GM23338 (cell line): Measurements from ENCODE around the gene PRSS36. TPM values are rescaled to one million over a fixed set of nuclear protein-coding genes. Genes with fewer than 3 reads are reported as not detected.

Experiments used
- ATAC-seq: fragments of 200-7000 bp; cut with Tn5 transposase; 3 replicates; pipeline ENCODE4 v1.9.1; 2020
- DNase-seq: peaks from one replicate; pipeline ENCODE4 v3.0.0-alpha.2; 2015; ENCODE audit warnings: low spot score
- H2AFZ ChIP-seq: fragments of 200-600 bp; sonication (generic); 2 replicates; pipeline ENCODE4 v1.8.0; 2016; ENCODE audit warnings: antibody characterized with exemption, mild to moderate bottlenecking, moderate library complexity
- H3F3A ChIP-seq: fragments of 200-600 bp; sonication (generic); replicated peaks from 2 replicates; pipeline ENCODE4 v1.8.0; 2017; ENCODE audit warnings: antibody characterized with exemption, mixed run types, low read depth
- H3K27ac ChIP-seq: fragments of 200-600 bp; sonication (generic); 2 replicates; pipeline ENCODE4 v1.6.1; 2016; ENCODE audit warnings: low read depth
- H3K27me3 ChIP-seq: fragments of 200-600 bp; sonication (generic); 2 replicates; pipeline ENCODE4 v1.8.0; 2016; ENCODE audit warnings: mild to moderate bottlenecking, mixed run types, moderate library complexity; ENCODE audit not compliant: insufficient read depth
- H3K36me3 ChIP-seq: fragments of 200-600 bp; sonication (generic); 2 replicates; pipeline ENCODE4 v1.8.0; 2016; ENCODE audit warnings: mild to moderate bottlenecking; ENCODE audit not compliant: insufficient read depth
- H3K4me1 ChIP-seq: fragments of 200-600 bp; sonication (generic); 2 replicates; pipeline ENCODE4 v1.8.0; 2016; ENCODE audit warnings: mild to moderate bottlenecking, moderate library complexity; ENCODE audit not compliant: insufficient read depth
- H3K4me2 ChIP-seq: fragments of 200-600 bp; sonication (generic); 2 replicates; pipeline ENCODE4 v1.7.1; 2017; ENCODE audit warnings: mixed run types
- H3K4me3 ChIP-seq: fragments of 200-600 bp; sonication (generic); 2 replicates; pipeline ENCODE4 v1.6.1; 2016; ENCODE audit warnings: mixed run types
- H3K79me2 ChIP-seq: fragments of 200-600 bp; sonication (generic); replicated peaks from 2 replicates; pipeline ENCODE4 v1.8.0; 2017; ENCODE audit warnings: mild to moderate bottlenecking; ENCODE audit not compliant: insufficient read depth
- H3K9me2 ChIP-seq: fragments of 200-600 bp; sonication (generic); 2 replicates; pipeline ENCODE4 v1.8.0; 2017; ENCODE audit not compliant: insufficient read depth
- H4K20me1 ChIP-seq: fragments of 200-600 bp; sonication (generic); replicated peaks from 2 replicates; pipeline ENCODE4 v1.8.0; 2017; ENCODE audit warnings: mild to moderate bottlenecking; ENCODE audit not compliant: insufficient read depth
- H3K27ac Mint-ChIP-seq: 2 replicates; pipeline ENCODE4 v1.8.0; 2020; ENCODE audit warnings: inconsistent platforms, mild to moderate bottlenecking, moderate library complexity, mixed read lengths
- H3K27me3 Mint-ChIP-seq: 3 replicates; pipeline ENCODE4 v1.8.0; 2022; ENCODE audit warnings: low read depth, mild to moderate bottlenecking, moderate library complexity, mixed read lengths, inconsistent platforms; ENCODE audit not compliant: insufficient read depth, poor library complexity
- H3K36me3 Mint-ChIP-seq: 3 replicates; pipeline ENCODE4 v1.8.0; 2021; ENCODE audit warnings: low read depth, mild to moderate bottlenecking, inconsistent platforms, moderate library complexity, mixed read lengths
- H3K4me1 Mint-ChIP-seq: 3 replicates; pipeline ENCODE4 v1.8.0; 2020; ENCODE audit warnings: mild to moderate bottlenecking, inconsistent platforms, mixed read lengths
- H3K4me3 Mint-ChIP-seq: 3 replicates; pipeline ENCODE4 v1.8.0; 2021; ENCODE audit warnings: moderate library complexity, mild to moderate bottlenecking, inconsistent platforms, mixed read lengths
- H3K9me3 Mint-ChIP-seq: 3 replicates; pipeline ENCODE4 v1.8.0; 2020; ENCODE audit warnings: moderate library complexity, mild to moderate bottlenecking, inconsistent platforms, mixed read lengths
- EZH2 ChIP-seq: fragments of 200-600 bp; sonication (generic); IDR thresholded peaks from one replicate; pipeline ENCODE4 v1.8.0; 2017; ENCODE audit warnings: antibody characterized with exemption, mild to moderate bottlenecking, low read depth; ENCODE audit not compliant: unreplicated experiment
- JUNB ChIP-seq: IDR thresholded peaks from one replicate; pipeline ENCODE4 v1.6.1; 2016; ENCODE audit warnings: antibody characterized with exemption; ENCODE audit not compliant: unreplicated experiment
- NANOG ChIP-seq: IDR thresholded peaks from 2 replicates; pipeline ENCODE4 v1.6.1; 2016; ENCODE audit warnings: antibody characterized with exemption, borderline replicate concordance
- STAT1 ChIP-seq: IDR thresholded peaks from one replicate; pipeline ENCODE4 v1.6.1; 2016; ENCODE audit warnings: antibody characterized with exemption; ENCODE audit not compliant: unreplicated experiment
- ZNF114 ChIP-seq: fragments of 250-450 bp; sonication (Bioruptor Pico); IDR thresholded peaks from 2 replicates; pipeline ENCODE4 v1.5.0; 2020; ENCODE audit warnings: mild to moderate bottlenecking, moderate library complexity
- polyA plus RNA-seq: library from polyadenylated mRNA; unstranded; fragments of >200 nt; fragmentation: Nextera tagmentation; extraction: Ambion mirVana; gene quantifications from 2 replicates; pipeline ENCODE4 v1.2.1, GENCODE V29; 2016
- total RNA-seq: library from RNA; depleted of rRNA; stranded (reverse); fragments of >200 nt; shearing (Covaris generic); gene quantifications from 2 replicates; pipeline ENCODE4 v1.2.3, GENCODE V29; 2014
- TF ChIP-seq, protein P1 (sequence below): fragments of 250-450 bp; sonication (Bioruptor Pico); IDR thresholded peaks from 2 replicates; pipeline ENCODE4 v1.5.0; 2020; ENCODE audit warnings: mild to moderate bottlenecking, moderate library complexity
- TF ChIP-seq, protein P2 (sequence below), 2 experiments: fragments of 200-600 bp in 1 of 2; sonication (generic) in 1 of 2; conservative IDR thresholded peaks; 2 replicates each; pipeline versions ENCODE4 v1.5.1 to v1.6.1; 2016 to 2017; ENCODE audit warnings: antibody characterized with exemption in 2 of 2, low read depth in 2 of 2, mild to moderate bottlenecking in 2 of 2, moderate library complexity in 1 of 2

PRSS36 gene
- total and polyA plus RNA-seq, 2 experiments from 2014 or later: 0.91 to 1.4 TPM

DNA sequence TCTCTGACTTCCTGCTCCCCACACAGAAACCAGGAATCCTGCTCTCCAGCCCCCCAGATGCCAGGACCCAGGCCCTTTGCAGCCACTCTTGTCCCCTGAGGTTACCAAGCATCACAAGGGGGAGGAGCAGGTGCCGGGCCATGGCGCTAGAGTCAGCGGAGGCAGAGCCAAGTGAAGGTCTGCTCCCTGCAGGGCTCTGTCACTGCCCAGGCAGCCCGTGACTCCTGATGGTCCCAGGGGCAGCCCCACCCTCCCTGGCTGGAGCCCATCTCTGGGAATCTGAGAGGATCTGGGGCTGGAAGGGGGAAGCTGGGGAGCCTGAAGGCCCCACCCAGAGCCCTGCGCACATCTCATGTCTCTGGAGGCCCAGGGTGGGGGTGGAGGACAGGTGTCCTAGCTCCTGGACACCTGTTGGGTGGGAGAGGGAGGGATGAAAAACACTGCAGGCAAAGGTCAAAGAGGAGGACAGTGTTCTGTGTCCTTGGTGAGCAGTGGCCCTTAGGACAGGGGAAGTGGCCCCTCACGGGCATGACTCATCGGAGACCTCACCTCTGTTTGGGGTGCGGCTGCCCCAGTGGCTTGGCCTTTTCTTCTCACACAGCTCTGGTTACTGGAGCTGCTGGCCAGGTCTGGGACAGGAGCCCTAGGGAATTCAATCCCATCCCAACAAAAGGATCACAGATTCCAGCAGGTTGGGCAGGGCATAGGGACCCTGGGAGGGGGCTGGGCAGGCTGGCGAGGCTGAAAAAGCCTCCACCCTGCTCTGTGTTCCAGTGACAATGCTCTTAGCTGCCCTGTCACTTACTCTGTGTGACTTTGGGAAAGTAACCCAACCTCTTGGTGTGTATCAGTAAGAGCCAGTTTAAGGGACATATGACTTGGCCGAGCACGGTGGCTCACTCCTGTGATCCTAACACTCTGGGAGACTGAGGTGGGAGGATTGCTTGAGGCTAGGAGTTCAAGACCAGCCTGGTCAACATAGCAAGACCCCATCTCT, at the start of gene PRSS36 (continued):
- TF ChIP-seq JUNB: no peak

DNA sequence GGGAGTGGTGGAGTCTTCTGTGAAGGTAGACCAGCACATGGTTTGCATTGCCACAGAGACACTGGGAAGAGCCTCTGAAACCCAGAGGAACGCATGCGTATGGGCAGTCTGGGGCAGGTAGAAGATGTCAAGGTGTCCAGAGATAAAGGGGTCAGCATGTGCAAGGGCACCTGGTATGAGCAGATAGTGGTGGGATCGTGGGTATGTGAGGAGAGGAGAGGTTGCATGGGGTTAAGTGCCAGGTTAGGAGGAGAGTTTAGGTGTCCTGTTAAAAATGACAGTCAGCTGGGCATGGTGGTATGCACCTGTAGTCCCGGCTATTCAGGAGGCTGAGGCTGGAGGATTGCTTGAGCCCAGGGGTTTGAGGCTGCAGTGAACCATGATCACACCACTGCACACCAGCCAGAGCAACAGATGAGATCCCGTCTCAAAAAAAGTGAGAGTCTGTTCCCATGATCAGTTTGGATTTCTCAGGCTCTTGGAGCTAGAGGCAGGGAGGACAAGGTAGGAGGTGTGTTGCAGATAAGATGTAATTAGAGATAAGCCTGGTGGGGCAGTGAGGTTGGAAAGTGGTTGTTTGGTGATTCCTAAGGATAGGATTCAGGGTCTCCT, 49.7 kb upstream of the PRSS36 start:
- peaks cover 21% of the 10 kb centered on the region for H3K36me3 ChIP-seq
- H3K36me3 Mint-ChIP-seq: peaks cover 53% of the 10 kb centered on the region
- H3K27ac Mint-ChIP-seq: peak overlapping the region; percentile 25; the same call in 1 of the 2 replicates
- H3K4me3 Mint-ChIP-seq: no peak overlapping the region
- no peak overlapping the region for H3K4me2 ChIP-seq
- no peaks in the 10 kb centered on the region for H3K79me2 ChIP-seq
- H4K20me1 ChIP-seq: peaks cover 58% of the 10 kb centered on the region
- H3K27me3 Mint-ChIP-seq: peaks cover 27% of the 10 kb centered on the region
- peaks cover 16% of the 10 kb centered on the region for H3K4me1 ChIP-seq
- no peaks in the 10 kb centered on the region for H3K9me2 ChIP-seq
- H3K27me3 ChIP-seq: peaks cover 11% of the 10 kb centered on the region
- DNase-seq (no peak), ATAC-seq (no peak)
- TF ChIP-seq, protein P1, sequence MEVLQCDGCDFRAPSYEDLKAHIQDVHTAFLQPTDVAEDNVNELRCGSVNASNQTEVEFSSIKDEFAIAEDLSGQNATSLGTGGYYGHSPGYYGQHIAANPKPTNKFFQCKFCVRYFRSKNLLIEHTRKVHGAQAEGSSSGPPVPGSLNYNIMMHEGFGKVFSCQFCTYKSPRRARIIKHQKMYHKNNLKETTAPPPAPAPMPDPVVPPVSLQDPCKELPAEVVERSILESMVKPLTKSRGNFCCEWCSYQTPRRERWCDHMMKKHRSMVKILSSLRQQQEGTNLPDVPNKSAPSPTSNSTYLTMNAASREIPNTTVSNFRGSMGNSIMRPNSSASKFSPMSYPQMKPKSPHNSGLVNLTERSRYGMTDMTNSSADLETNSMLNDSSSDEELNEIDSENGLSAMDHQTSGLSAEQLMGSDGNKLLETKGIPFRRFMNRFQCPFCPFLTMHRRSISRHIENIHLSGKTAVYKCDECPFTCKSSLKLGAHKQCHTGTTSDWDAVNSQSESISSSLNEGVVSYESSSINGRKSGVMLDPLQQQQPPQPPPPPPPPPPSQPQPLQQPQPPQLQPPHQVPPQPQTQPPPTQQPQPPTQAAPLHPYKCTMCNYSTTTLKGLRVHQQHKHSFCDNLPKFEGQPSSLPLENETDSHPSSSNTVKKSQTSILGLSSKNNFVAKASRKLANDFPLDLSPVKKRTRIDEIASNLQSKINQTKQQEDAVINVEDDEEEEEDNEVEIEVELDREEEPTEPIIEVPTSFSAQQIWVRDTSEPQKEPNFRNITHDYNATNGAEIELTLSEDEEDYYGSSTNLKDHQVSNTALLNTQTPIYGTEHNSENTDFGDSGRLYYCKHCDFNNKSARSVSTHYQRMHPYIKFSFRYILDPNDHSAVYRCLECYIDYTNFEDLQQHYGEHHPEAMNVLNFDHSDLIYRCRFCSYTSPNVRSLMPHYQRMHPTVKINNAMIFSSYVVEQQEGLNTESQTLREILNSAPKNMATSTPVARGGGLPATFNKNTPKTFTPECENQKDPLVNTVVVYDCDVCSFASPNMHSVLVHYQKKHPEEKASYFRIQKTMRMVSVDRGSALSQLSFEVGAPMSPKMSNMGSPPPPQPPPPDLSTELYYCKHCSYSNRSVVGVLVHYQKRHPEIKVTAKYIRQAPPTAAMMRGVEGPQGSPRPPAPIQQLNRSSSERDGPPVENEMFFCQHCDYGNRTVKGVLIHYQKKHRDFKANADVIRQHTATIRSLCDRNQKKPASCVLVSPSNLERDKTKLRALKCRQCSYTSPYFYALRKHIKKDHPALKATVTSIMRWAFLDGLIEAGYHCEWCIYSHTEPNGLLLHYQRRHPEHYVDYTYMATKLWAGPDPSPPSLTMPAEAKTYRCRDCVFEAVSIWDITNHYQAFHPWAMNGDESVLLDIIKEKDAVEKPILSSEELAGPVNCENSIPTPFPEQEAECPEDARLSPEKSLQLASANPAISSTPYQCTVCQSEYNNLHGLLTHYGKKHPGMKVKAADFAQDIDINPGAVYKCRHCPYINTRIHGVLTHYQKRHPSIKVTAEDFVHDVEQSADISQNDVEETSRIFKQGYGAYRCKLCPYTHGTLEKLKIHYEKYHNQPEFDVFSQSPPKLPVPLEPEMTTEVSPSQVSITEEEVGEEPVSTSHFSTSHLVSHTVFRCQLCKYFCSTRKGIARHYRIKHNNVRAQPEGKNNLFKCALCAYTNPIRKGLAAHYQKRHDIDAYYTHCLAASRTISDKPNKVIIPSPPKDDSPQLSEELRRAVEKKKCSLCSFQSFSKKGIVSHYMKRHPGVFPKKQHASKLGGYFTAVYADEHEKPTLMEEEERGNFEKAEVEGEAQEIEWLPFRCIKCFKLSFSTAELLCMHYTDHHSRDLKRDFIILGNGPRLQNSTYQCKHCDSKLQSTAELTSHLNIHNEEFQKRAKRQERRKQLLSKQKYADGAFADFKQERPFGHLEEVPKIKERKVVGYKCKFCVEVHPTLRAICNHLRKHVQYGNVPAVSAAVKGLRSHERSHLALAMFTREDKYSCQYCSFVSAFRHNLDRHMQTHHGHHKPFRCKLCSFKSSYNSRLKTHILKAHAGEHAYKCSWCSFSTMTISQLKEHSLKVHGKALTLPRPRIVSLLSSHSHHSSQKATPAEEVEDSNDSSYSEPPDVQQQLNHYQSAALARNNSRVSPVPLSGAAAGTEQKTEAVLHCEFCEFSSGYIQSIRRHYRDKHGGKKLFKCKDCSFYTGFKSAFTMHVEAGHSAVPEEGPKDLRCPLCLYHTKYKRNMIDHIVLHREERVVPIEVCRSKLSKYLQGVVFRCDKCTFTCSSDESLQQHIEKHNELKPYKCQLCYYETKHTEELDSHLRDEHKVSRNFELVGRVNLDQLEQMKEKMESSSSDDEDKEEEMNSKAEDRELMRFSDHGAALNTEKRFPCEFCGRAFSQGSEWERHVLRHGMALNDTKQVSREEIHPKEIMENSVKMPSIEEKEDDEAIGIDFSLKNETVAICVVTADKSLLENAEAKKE (CRISPR knock-in tag): no peak
- no peak for TF ChIP-seq ZNF114 (CRISPR knock-in tag)
- TF ChIP-seq STAT1: no peak
- TF ChIP-seq, protein P2, sequence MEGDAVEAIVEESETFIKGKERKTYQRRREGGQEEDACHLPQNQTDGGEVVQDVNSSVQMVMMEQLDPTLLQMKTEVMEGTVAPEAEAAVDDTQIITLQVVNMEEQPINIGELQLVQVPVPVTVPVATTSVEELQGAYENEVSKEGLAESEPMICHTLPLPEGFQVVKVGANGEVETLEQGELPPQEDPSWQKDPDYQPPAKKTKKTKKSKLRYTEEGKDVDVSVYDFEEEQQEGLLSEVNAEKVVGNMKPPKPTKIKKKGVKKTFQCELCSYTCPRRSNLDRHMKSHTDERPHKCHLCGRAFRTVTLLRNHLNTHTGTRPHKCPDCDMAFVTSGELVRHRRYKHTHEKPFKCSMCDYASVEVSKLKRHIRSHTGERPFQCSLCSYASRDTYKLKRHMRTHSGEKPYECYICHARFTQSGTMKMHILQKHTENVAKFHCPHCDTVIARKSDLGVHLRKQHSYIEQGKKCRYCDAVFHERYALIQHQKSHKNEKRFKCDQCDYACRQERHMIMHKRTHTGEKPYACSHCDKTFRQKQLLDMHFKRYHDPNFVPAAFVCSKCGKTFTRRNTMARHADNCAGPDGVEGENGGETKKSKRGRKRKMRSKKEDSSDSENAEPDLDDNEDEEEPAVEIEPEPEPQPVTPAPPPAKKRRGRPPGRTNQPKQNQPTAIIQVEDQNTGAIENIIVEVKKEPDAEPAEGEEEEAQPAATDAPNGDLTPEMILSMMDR (conservative IDR thresholded peaks at IDR 0.05; ENCODE audit: low read depth in 2 of 2): no peak
- no peak for TF ChIP-seq NANOG
- TF ChIP-seq EZH2: no peak
- peaks cover 15% of the 10 kb centered on the region for H3K4me1 Mint-ChIP-seq
- H3K4me3 ChIP-seq: no peak overlapping the region
- H2AFZ ChIP-seq: no peak overlapping the region
- H3K27ac ChIP-seq: peak overlapping the region; percentile 59; the same call in 1 of the 2 replicates
- peaks cover 3% of the 10 kb centered on the region; the same call in 2 of the 3 replicates for H3K9me3 Mint-ChIP-seq
- peaks cover 65% of the 10 kb centered on the region for H3F3A ChIP-seq
